ENCODE results near the gene RPUSD1.
"Not testable (repeated sequence)": the region's sequence is repeated elsewhere in the genome, so short reads cannot be mapped to it uniquely, and the experiment has no call there.

RPUSD1 gene

GRCh38 chr16:764848-765487, 23.2 kb downstream of the RPUSD1 start:
- DNase-seq (ENCODE audit: low read depth), result no peak

- no peak for DNase-seq (ENCODE audit: low read depth)
Observed at GRCh38 chr16:764184-764750, 23.9 kb downstream of the RPUSD1 start.

- DNase-seq (ENCODE audit: low read depth), result no peak
Observed at GRCh38 chr16:763369-764183, 24.6 kb downstream of the RPUSD1 start.

GRCh38 chr16:762595-763268, 25.4 kb downstream of the RPUSD1 start:
- DNase-seq (ENCODE audit: low read depth), result no peak

- no peak for DNase-seq (ENCODE audit: low read depth)
Observed at GRCh38 chr16:761625-762513, 26.3 kb downstream of the RPUSD1 start.

- no peak for DNase-seq (ENCODE audit: low read depth)
Observed at GRCh38 chr16:760545-761343, 27.4 kb downstream of the RPUSD1 start, which contains the start of gene MSLN. Gene MSLN (plus strand): TSS chr16:760734. CDS start chr16:762681, 1,947 bp downstream.

GRCh38 chr16:760065-760464, 28.1 kb downstream of the RPUSD1 start:
- no peak for DNase-seq (ENCODE audit: low read depth)

GRCh38 chr16:759110-759910, 28.9 kb downstream of the RPUSD1 start:
- DNase-seq (ENCODE audit: low read depth), result no peak

GRCh38 chr16:756428-756827, 31.8 kb downstream of the RPUSD1 start:
- no peak for DNase-seq (ENCODE audit: low read depth)

GRCh38 chr16:754656-755055, 33.5 kb downstream of the RPUSD1 start:
- DNase-seq (ENCODE audit: low read depth), result no peak

GRCh38 chr16:754121-754607, 34.0 kb downstream of the RPUSD1 start:
- not testable (repeated sequence) for DNase-seq (ENCODE audit: low read depth)

GRCh38 chr16:752007-752312, 36.2 kb downstream of the RPUSD1 start:
- no peak for DNase-seq (ENCODE audit: low read depth)

GRCh38 chr16:751152-752006, 36.8 kb downstream of the RPUSD1 start:
- DNase-seq (ENCODE audit: low read depth), result no peak

- no peak for DNase-seq (ENCODE audit: low read depth)
Observed at GRCh38 chr16:750485-750884, 37.7 kb downstream of the RPUSD1 start.

GRCh38 chr16:749010-749409, 39.2 kb downstream of the RPUSD1 start:
- DNase-seq (ENCODE audit: low read depth), result no peak

- DNase-seq (ENCODE audit: low read depth), result no peak
Observed at GRCh38 chr16:747978-748746, 40.0 kb downstream of the RPUSD1 start.

GRCh38 chr16:746637-747036, 41.5 kb downstream of the RPUSD1 start:
- DNase-seq (ENCODE audit: low read depth), result no peak

GRCh38 chr16:745739-746138, 42.4 kb downstream of the RPUSD1 start:
- DNase-seq (ENCODE audit: low read depth), result no peak
